ENCODE results near the gene FSD2.
A peak's percentile ranks its signal among the peaks of the same experiment; 100 is the strongest.

Gene FSD2

GRCh38 chr15:82764740-82765139, 41.1 kb downstream of the FSD2 start:
- Histone ChIP-seq H3K23ac (ENCODE audit: low read depth, low read length, poor library complexity) (no peak overlapping the region), H2BK15ac (ENCODE audit: low read length) (no peak overlapping the region), H3K4me1 (ENCODE audit: control insufficient read depth in 2 of 2, insufficient read depth in 1 of 2, low read depth in 1 of 2, low read length in 2 of 2) (no peaks in the 10 kb centered on the region), H3K18ac (ENCODE audit: low read length) (no peak overlapping the region), H4K8ac (ENCODE audit: low read depth, low read length) (no peak overlapping the region), H2BK5ac (ENCODE audit: low read length) (no peak overlapping the region), H2AFZ (ENCODE audit: low read length) (no peak overlapping the region), H3K4ac (ENCODE audit: low read length) (no peak overlapping the region), H3K27ac (replicated peaks; ENCODE audit: low read length) (no peak overlapping the region), H3K4me2 (ENCODE audit: insufficient read depth, low read length, poor library complexity, severe bottlenecking) (no peak overlapping the region), H3K4me3 (ENCODE audit: low read length in 2 of 2) (no peak overlapping the region), H3K79me1 (ENCODE audit: low read depth, low read length) (no peaks in the 10 kb centered on the region), H3K36me3 (replicated peaks in 1 of 2; ENCODE audit: control insufficient read depth in 2 of 2, insufficient read depth in 2 of 2, low read length in 2 of 2) (peaks cover 2 to 30% of the 10 kb centered on the region in 2 donors), H2AK5ac (ENCODE audit: low read depth, low read length) (no peak overlapping the region), H4K91ac (ENCODE audit: low read depth, low read length, poor library complexity) (no peak overlapping the region), H3K9me3 (replicated peaks in 1 of 2; ENCODE audit: control insufficient read depth in 2 of 2, insufficient read depth in 1 of 2, low read depth in 1 of 2, low read length in 2 of 2) (no peaks in the 10 kb centered on the region), H3K27me3 (ENCODE audit: control insufficient read depth in 3 of 3, insufficient read depth in 3 of 3, low read depth in 1 of 3, low read length in 3 of 3) (no peaks in the 10 kb centered on the region), H2BK120ac (ENCODE audit: low read depth, low read length) (no peak overlapping the region), H3K9ac (ENCODE audit: low read depth, low read length, poor library complexity) (no peak overlapping the region), H2BK12ac (ENCODE audit: low read length) (no peak overlapping the region), H3K14ac (ENCODE audit: low read length) (no peak overlapping the region)
- no peak for DNase-seq (ENCODE audit: low spot score)
- WGBS, 2 donors (ENCODE audit: extremely low coverage in 2 of 2, insufficient read length in 2 of 2, insufficient replicate concordance in 1 of 2), result no CpG with 5 or more reads among the region's 9 CpGs

- no peak overlapping the region for H2AFZ ChIP-seq (ENCODE audit: low read length)
- no peaks in the 10 kb centered on the region for H3K27me3 ChIP-seq (ENCODE audit: control insufficient read depth in 3 of 3, insufficient read depth in 3 of 3, low read depth in 1 of 3, low read length in 3 of 3)
- no peak overlapping the region for H4K8ac ChIP-seq (ENCODE audit: low read depth, low read length)
- no peak overlapping the region for H3K4me3 ChIP-seq (ENCODE audit: low read length in 2 of 2)
- no peak overlapping the region for H2BK5ac ChIP-seq (ENCODE audit: low read length)
- no peaks in the 10 kb centered on the region for H3K4me1 ChIP-seq (ENCODE audit: control insufficient read depth in 2 of 2, insufficient read depth in 1 of 2, low read depth in 1 of 2, low read length in 2 of 2)
- H4K91ac ChIP-seq (ENCODE audit: low read depth, low read length, poor library complexity), result no peak overlapping the region
- H2AK5ac ChIP-seq (ENCODE audit: low read depth, low read length), result no peak overlapping the region
- no peak overlapping the region for H2BK15ac ChIP-seq (ENCODE audit: low read length)
- no peak overlapping the region for H3K4me2 ChIP-seq (ENCODE audit: insufficient read depth, low read length, poor library complexity, severe bottlenecking)
- no peak overlapping the region for H2BK120ac ChIP-seq (ENCODE audit: low read depth, low read length)
- WGBS, 2 donors (ENCODE audit: extremely low coverage in 2 of 2, insufficient read length in 2 of 2, insufficient replicate concordance in 1 of 2), result no CpG with 5 or more reads among the region's 4 CpGs
- H3K27ac ChIP-seq (replicated peaks; ENCODE audit: low read length), result no peak overlapping the region
- H2BK12ac ChIP-seq (ENCODE audit: low read length), result no peak overlapping the region
- H3K18ac ChIP-seq (ENCODE audit: low read length), result no peak overlapping the region
- no peak overlapping the region for H3K23ac ChIP-seq (ENCODE audit: low read depth, low read length, poor library complexity)
- H3K9me3 ChIP-seq (replicated peaks in 1 of 2; ENCODE audit: control insufficient read depth in 2 of 2, insufficient read depth in 1 of 2, low read depth in 1 of 2, low read length in 2 of 2), result no peaks in the 10 kb centered on the region
- no peak overlapping the region for H3K4ac ChIP-seq (ENCODE audit: low read length)
- no peak for DNase-seq (ENCODE audit: low spot score)
- H3K79me1 ChIP-seq (ENCODE audit: low read depth, low read length), result no peaks in the 10 kb centered on the region
- peaks cover 2 to 32% of the 10 kb centered on the region in 2 donors for H3K36me3 ChIP-seq (replicated peaks in 1 of 2; ENCODE audit: control insufficient read depth in 2 of 2, insufficient read depth in 2 of 2, low read length in 2 of 2)
- no peak overlapping the region for H3K14ac ChIP-seq (ENCODE audit: low read length)
- H3K9ac ChIP-seq (ENCODE audit: low read depth, low read length, poor library complexity), result no peak overlapping the region
These were observed 41.8 kb downstream of the FSD2 start for GRCh38 chr15:82764117-82764490.

- no peak overlapping the region for H2AK5ac ChIP-seq (ENCODE audit: low read depth, low read length)
- no peak overlapping the region for H3K9ac ChIP-seq (ENCODE audit: low read depth, low read length, poor library complexity)
- H2BK12ac ChIP-seq (ENCODE audit: low read length), result no peak overlapping the region
- H2BK120ac ChIP-seq (ENCODE audit: low read depth, low read length), result no peak overlapping the region
- no peak overlapping the region for H2BK5ac ChIP-seq (ENCODE audit: low read length)
- H3K4me2 ChIP-seq (ENCODE audit: insufficient read depth, low read length, poor library complexity, severe bottlenecking), result no peak overlapping the region
- H4K8ac ChIP-seq (ENCODE audit: low read depth, low read length), result no peak overlapping the region
- no peak overlapping the region for H3K18ac ChIP-seq (ENCODE audit: low read length)
- no peak overlapping the region for H2AFZ ChIP-seq (ENCODE audit: low read length)
- no peak overlapping the region for H4K91ac ChIP-seq (ENCODE audit: low read depth, low read length, poor library complexity)
- H3K4ac ChIP-seq (ENCODE audit: low read length), result no peak overlapping the region
- H3K27me3 ChIP-seq (ENCODE audit: control insufficient read depth in 3 of 3, insufficient read depth in 3 of 3, low read depth in 1 of 3, low read length in 3 of 3), result no peaks in the 10 kb centered on the region
- no peak for DNase-seq (ENCODE audit: low spot score)
- H3K14ac ChIP-seq (ENCODE audit: low read length), result no peak overlapping the region
- H3K36me3 ChIP-seq (replicated peaks in 1 of 2; ENCODE audit: control insufficient read depth in 2 of 2, insufficient read depth in 2 of 2, low read length in 2 of 2), result peaks cover 2 to 38% of the 10 kb centered on the region in 2 donors
- no peak overlapping the region for H3K27ac ChIP-seq (replicated peaks; ENCODE audit: low read length)
- no peak overlapping the region for H3K4me3 ChIP-seq (ENCODE audit: low read length in 2 of 2)
- WGBS, 2 donors (ENCODE audit: extremely low coverage in 2 of 2, insufficient read length in 2 of 2, insufficient replicate concordance in 1 of 2), result no CpG with 5 or more reads among the region's 7 CpGs
- H3K23ac ChIP-seq (ENCODE audit: low read depth, low read length, poor library complexity), result no peak overlapping the region
- no peaks in the 10 kb centered on the region for H3K9me3 ChIP-seq (replicated peaks in 1 of 2; ENCODE audit: control insufficient read depth in 2 of 2, insufficient read depth in 1 of 2, low read depth in 1 of 2, low read length in 2 of 2)
- no peaks in the 10 kb centered on the region for H3K4me1 ChIP-seq (ENCODE audit: control insufficient read depth in 2 of 2, insufficient read depth in 1 of 2, low read depth in 1 of 2, low read length in 2 of 2)
- H2BK15ac ChIP-seq (ENCODE audit: low read length), result no peak overlapping the region
- H3K79me1 ChIP-seq (ENCODE audit: low read depth, low read length), result no peaks in the 10 kb centered on the region
These were observed 42.3 kb downstream of the FSD2 start for GRCh38 chr15:82763361-82764116.

- no peak overlapping the region for H2BK120ac ChIP-seq (ENCODE audit: low read depth, low read length)
- H2BK15ac ChIP-seq (ENCODE audit: low read length), result no peak overlapping the region
- H3K4me2 ChIP-seq (ENCODE audit: insufficient read depth, low read length, poor library complexity, severe bottlenecking), result peak overlapping the region; percentile 70
- H3K4me3 ChIP-seq (ENCODE audit: low read length in 2 of 2), result peak overlapping the region; percentile 72 to 81
- H2AFZ ChIP-seq (ENCODE audit: low read length), result no peak overlapping the region
- no peaks in the 10 kb centered on the region for H3K9me3 ChIP-seq (replicated peaks in 1 of 2; ENCODE audit: control insufficient read depth in 2 of 2, insufficient read depth in 1 of 2, low read depth in 1 of 2, low read length in 2 of 2)
- H3K14ac ChIP-seq (ENCODE audit: low read length), result no peak overlapping the region
- DNase-seq (ENCODE audit: low spot score), result no peak
- WGBS, 2 donors (ENCODE audit: extremely low coverage in 2 of 2, insufficient read length in 2 of 2, insufficient replicate concordance in 1 of 2), result no CpG with 5 or more reads among the region's 4 CpGs
- H3K36me3 ChIP-seq (replicated peaks in 1 of 2; ENCODE audit: control insufficient read depth in 2 of 2, insufficient read depth in 2 of 2, low read length in 2 of 2), result peaks cover 8 to 42% of the 10 kb centered on the region in 2 donors
- no peak overlapping the region for H3K4ac ChIP-seq (ENCODE audit: low read length)
- H3K27me3 ChIP-seq (ENCODE audit: control insufficient read depth in 3 of 3, insufficient read depth in 3 of 3, low read depth in 1 of 3, low read length in 3 of 3), result no peaks in the 10 kb centered on the region
- no peak overlapping the region for H2BK12ac ChIP-seq (ENCODE audit: low read length)
- H3K79me1 ChIP-seq (ENCODE audit: low read depth, low read length), result no peaks in the 10 kb centered on the region
- H3K23ac ChIP-seq (ENCODE audit: low read depth, low read length, poor library complexity), result no peak overlapping the region
- no peak overlapping the region for H3K9ac ChIP-seq (ENCODE audit: low read depth, low read length, poor library complexity)
- H4K8ac ChIP-seq (ENCODE audit: low read depth, low read length), result no peak overlapping the region
- H4K91ac ChIP-seq (ENCODE audit: low read depth, low read length, poor library complexity), result no peak overlapping the region
- H2BK5ac ChIP-seq (ENCODE audit: low read length), result no peak overlapping the region
- H3K18ac ChIP-seq (ENCODE audit: low read length), result no peak overlapping the region
- peaks cover 4 to 5% of the 10 kb centered on the region in 2 donors for H3K4me1 ChIP-seq (ENCODE audit: control insufficient read depth in 2 of 2, insufficient read depth in 1 of 2, low read depth in 1 of 2, low read length in 2 of 2)
- H3K27ac ChIP-seq (replicated peaks; ENCODE audit: low read length), result no peak overlapping the region
- H2AK5ac ChIP-seq (ENCODE audit: low read depth, low read length), result no peak overlapping the region
These were observed 54.6 kb downstream of the FSD2 start for GRCh38 chr15:82751308-82751707.
